Measurements from ENCODE around the gene MT2A. TPM values are rescaled to one million over a fixed set of nuclear protein-coding genes. Genes with fewer than 3 reads are reported as not detected.

MT2A gene
- total and polyA plus RNA-seq, 8 donors: 71.0 to 495 (median 198) TPM

DNA sequence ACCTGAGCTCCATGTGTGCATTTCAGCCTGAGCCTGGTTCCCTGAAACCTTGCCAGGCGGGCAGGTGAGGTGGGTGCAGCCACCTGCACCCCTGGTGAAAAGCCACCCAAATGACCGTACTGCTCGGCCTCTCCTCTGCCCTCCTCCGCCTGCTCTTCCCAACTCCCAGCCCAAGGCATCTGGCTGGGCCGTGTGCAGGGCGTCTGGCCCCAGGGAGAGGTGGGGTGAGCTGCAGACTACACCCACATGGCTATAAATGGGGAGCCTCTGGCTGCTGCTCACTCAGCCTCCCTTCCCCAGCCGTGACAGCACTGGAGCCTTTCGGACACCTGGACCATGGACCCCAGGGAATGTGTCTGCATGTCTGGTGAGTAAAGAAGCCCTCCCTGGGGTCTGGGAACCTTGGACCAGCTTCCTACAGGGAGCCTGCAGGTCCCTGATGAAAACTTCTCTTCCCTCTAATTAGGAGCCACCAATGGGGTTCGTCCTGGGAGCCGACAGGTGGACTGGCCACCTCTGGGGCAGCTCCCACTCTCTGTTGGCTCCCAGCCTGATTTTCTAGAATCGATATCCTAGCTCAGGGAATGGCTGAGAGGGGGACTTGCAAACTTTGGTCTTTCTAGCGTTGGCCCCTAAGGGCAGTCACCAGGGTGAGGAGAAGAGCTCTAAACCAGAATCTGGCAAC lies 43.4 kb upstream of the MT2A start, which contains the start of gene MT4:
Gene MT4, plus strand, starts transcription at position 281 of the 685 bp plus-strand sequence. Its CDS starts 56 bp downstream, at position 337.
- intact Hi-C loops (cut with DNase I): no loop called here
- TF ChIP-seq, protein P1, sequence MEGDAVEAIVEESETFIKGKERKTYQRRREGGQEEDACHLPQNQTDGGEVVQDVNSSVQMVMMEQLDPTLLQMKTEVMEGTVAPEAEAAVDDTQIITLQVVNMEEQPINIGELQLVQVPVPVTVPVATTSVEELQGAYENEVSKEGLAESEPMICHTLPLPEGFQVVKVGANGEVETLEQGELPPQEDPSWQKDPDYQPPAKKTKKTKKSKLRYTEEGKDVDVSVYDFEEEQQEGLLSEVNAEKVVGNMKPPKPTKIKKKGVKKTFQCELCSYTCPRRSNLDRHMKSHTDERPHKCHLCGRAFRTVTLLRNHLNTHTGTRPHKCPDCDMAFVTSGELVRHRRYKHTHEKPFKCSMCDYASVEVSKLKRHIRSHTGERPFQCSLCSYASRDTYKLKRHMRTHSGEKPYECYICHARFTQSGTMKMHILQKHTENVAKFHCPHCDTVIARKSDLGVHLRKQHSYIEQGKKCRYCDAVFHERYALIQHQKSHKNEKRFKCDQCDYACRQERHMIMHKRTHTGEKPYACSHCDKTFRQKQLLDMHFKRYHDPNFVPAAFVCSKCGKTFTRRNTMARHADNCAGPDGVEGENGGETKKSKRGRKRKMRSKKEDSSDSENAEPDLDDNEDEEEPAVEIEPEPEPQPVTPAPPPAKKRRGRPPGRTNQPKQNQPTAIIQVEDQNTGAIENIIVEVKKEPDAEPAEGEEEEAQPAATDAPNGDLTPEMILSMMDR (IDR thresholded peaks at IDR 0.05): no peak
- Histone ChIP-seq H3K4me1 (no peaks in the 10 kb centered on the region), H3K27me3 (no peaks in the 10 kb centered on the region), H3K9me3 (no peaks in the 10 kb centered on the region), H3K27ac (no peak within 1 kb of the TSS), H3K4me3 (no peak within 1 kb of the TSS), H3K36me3 (no peaks in the 10 kb centered on the region)
- FAIRE-seq: no peak
- WGBS, 2 donors: 66 to 72% methylated on average over 12 of the region's 12 CpGs
- DNase-seq: no peak
- no peak for ATAC-seq

DNA sequence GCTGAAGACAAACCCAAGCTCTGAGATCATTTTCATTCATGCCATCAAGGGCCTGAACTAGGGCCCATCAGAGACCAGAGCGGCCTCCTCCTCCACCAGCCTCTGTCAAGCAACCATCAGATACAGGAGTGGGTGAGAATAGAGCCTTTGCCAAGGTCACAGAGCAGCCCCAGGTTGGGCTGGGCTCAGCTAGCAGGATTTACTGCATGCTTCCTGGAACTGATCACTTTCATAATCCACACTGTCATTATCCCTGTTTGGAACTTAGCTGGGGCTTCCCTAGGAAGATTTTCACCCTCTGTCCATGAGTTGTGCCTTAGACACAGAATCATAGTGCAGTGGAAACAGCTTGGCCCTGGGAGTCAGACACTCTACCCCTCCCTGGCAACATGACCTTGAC lies 38.4 kb upstream of the MT2A start:
- intact Hi-C loops (cut with DNase I): no loop called here
- FAIRE-seq (no peak), ATAC-seq (no peak), DNase-seq (no peak)
- Histone ChIP-seq H3K4me1 (no peaks in the 10 kb centered on the region), H3K9me3 (no peaks in the 10 kb centered on the region), H3K4me3 (no peak overlapping the region), H3K27ac (no peak overlapping the region), H3K27me3 (no peaks in the 10 kb centered on the region), H3K36me3 (no peaks in the 10 kb centered on the region)
- TF ChIP-seq, protein P1 (IDR thresholded peaks at IDR 0.05): no peak
- WGBS, 2 donors: 91 to 100% methylated on average over 1 of the region's 1 CpG

DNA sequence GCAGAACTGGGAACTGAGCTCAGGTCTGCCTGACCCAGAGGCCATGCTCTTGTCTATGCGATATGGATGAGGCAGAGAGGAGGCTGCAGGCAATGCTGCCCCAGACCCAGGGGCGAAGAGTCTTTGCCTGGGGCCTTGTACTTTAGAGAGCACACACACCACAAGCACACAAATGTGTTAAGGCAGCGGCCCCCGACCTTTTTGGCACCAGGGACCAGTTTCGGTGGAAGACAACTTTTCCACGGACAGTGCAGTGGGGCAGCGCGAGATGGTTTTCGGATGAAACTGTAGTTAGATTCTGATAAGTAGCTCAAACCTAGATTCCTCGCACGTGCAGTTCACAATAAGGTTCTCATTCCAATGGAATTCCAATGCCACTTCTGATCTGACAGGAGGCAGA lies 36.9 kb upstream of the MT2A start:
- TF ChIP-seq, protein P1 (IDR thresholded peaks at IDR 0.05): no peak
- WGBS, 2 donors: 85 to 87% methylated on average over 11 of the region's 11 CpGs
- intact Hi-C loops (cut with DNase I): no loop called here
- H3K4me3 ChIP-seq: no peak overlapping the region
- H3K27me3 ChIP-seq: no peaks in the 10 kb centered on the region
- no peaks in the 10 kb centered on the region for H3K9me3 ChIP-seq
- DNase-seq (no peak), FAIRE-seq (no peak), ATAC-seq (no peak)
- H3K27ac ChIP-seq: no peak overlapping the region
- H3K36me3 ChIP-seq: no peaks in the 10 kb centered on the region
- no peaks in the 10 kb centered on the region for H3K4me1 ChIP-seq

DNA sequence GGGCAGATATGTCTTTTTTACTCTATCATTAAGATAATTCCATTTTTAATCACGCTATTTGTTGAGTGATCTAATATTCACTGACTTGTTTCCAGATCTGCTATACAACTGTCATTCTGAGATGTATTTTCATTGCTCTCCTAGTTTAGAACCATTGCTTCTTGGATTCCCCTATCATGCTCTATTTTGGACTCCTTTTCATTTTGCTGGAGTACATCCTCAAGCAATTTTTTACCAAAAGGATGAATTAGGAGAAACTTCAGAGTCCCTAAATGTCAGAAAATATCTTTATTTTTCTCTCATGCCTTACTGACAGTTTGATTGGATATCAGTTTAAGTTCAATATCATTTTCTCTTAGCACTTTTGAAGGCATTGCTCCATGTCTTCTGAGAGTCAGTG lies 33.8 kb upstream of the MT2A start:
- H3K27ac ChIP-seq: no peak overlapping the region
- 54 to 76% methylated on average over 1 of the region's 1 CpG for whole genome bisulfite sequencing, 2 donors
- no peaks in the 10 kb centered on the region for H3K27me3 ChIP-seq
- ATAC-seq (no peak), FAIRE-seq (no peak), DNase-seq (no peak)
- intact Hi-C loops (cut with DNase I): no loop called here
- H3K9me3 ChIP-seq: no peaks in the 10 kb centered on the region
- TF ChIP-seq, protein P1 (IDR thresholded peaks at IDR 0.05): no peak
- no peak overlapping the region for H3K4me3 ChIP-seq
- no peaks in the 10 kb centered on the region for H3K36me3 ChIP-seq
- no peaks in the 10 kb centered on the region for H3K4me1 ChIP-seq

DNA sequence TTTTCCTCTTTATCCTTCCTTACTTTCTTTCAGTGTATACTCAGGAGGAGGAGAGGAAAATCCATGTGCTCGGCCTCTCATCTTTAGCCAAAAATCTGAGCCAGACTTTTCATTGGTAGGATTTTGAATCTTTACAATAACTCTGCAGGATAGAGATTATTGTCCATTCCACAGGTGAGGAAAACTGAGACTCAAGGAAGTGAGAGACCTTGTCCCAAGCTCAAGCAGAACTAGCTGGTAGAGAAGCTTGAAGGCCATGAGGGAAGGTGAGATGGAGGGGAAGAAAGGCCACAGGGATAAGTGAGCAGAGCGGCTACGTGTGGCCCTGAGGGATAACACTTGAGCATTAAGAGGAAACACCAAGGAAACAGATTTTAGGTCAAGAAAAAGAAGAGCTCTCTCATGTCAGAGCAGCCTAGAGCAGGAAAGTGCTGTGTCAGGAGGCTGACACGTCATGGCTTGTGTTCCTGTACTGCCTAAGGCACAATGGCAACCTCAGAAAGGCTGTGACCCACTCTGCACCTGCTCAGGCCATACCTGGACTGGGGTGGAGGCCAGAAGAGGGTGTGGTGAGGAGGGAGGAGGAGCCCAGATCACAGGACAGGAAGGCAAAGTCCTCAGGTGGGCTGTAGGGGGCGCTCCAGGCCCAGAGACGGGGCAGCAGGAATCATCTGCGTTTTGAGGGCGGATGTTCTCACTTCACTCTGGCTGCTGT lies 31.6 kb upstream of the MT2A start:
- Histone ChIP-seq H3K36me3 (no peaks in the 10 kb centered on the region), H3K27me3 (no peaks in the 10 kb centered on the region), H3K4me3 (no peak overlapping the region), H3K9me3 (no peaks in the 10 kb centered on the region), H3K27ac (no peak overlapping the region), H3K4me1 (no peaks in the 10 kb centered on the region)
- 34 to 41% methylated on average over 8 of the region's 8 CpGs for WGBS, 2 donors
- intact Hi-C loops (cut with DNase I): no loop called here
- TF ChIP-seq, protein P1 (IDR thresholded peaks at IDR 0.05): peak; percentile 70 to 82 (median 78)
- DNase-seq: peak; percentile 85 to 92 (median 90)
- no peak for FAIRE-seq
- ATAC-seq: peak; percentile 100
